ENCODE measurements around the gene DNAH11.
A peak's percentile ranks its signal among the peaks of the same experiment; 100 is the strongest.
"Not testable (repeated sequence)": the region's sequence is repeated elsewhere in the genome, so short reads cannot be mapped to it uniquely, and the experiment has no call there.

The DNAH11 gene

DNA sequence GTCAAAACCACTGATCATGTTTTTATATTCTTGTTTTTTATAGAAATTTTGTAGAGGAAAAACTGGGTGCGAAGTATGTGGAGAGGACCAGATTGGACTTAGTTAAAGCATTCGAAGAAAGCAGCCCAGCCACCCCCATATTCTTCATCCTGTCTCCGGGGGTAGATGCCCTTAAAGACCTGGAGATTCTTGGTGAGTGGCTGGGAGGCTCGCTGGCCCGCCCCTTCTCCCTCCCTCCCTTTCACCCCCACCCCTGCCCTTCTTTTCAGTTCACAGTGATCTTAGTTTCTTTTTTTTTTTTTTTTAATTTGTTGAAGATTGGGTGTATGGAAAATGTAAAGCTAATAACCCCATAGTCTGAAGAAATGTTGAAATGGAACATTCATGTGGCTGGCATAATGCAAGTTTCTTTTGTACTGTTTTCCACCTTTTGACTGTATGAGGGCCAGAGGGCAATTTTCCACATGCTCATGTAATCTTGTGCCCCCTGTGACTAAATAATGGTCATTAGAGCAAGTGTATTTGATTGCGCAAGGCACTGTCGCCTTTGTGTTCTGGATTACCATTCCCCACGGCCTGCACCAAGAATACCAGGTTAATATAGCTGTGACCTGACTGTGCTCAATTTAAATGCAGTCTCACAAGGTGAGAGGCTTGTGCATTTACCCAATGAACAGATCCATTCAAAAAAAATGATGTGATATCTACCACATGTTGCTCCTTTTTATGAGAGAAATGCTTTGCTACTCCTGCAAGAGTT lies 325.2 kb downstream of the DNAH11 start:
- H3K4me3 ChIP-seq (ENCODE audit: low read length), result no peak overlapping the region
- no peak for TF ChIP-seq ZNF274 (IDR thresholded peaks at IDR 0.05; ENCODE audit: low read depth, low read length)

- no peak for TF ChIP-seq ZNF274 (IDR thresholded peaks at IDR 0.05; ENCODE audit: low read depth, low read length)
- no peak overlapping the region for H3K4me3 ChIP-seq (ENCODE audit: low read length)
Observed at GRCh38 chr7:21868576-21868850, 325.7 kb downstream of the DNAH11 start.

DNA sequence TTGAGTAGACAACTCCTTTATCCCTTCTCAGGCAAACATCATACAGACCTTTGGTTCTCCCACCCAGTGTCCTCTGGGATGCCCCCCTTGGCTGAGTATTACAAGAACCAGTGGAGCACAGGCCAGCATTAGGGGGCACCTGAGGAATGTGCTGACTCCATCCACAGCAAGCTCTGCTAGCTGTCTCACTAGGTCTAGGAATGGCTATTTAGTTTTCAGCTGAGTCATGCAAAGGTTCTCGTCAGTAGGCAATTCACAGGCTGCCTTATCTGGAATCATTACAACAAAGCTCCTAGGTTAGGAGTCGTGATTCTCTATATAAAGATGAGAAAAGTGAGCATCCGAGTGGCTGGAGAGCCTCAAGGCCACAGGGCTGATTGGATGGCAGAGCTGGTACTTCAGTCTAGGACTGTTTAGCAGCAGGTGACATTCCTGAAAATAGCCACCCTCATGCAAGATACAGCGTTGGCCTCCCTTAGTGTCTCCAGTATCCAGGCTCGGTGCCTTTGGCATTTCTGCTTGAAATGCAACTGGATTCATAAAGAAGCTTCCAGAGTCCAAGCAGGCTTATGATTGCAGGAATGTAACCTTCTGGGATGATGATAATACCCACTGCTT lies 327.1 kb downstream of the DNAH11 start:
- H3K4me3 ChIP-seq (ENCODE audit: low read length), result no peak overlapping the region
- TF ChIP-seq ZNF274 (IDR thresholded peaks at IDR 0.05; ENCODE audit: low read depth, low read length), result no peak

- H3K4me3 ChIP-seq (ENCODE audit: low read length), result no peak overlapping the region
- no peak for TF ChIP-seq ZNF274 (IDR thresholded peaks at IDR 0.05; ENCODE audit: low read depth, low read length)
Observed at GRCh38 chr7:21883069-21883468, 340.2 kb downstream of the DNAH11 start.

GRCh38 chr7:21883501-21883900 lies 340.7 kb downstream of the DNAH11 start:
- not testable (repeated sequence) for H3K4me3 ChIP-seq (ENCODE audit: low read length)

GRCh38 chr7:21884496-21884895 lies 341.7 kb downstream of the DNAH11 start:
- TF ChIP-seq ZNF274 (IDR thresholded peaks at IDR 0.05; ENCODE audit: low read depth, low read length), result no peak
- H3K4me3 ChIP-seq (ENCODE audit: low read length), result no peak overlapping the region

- TF ChIP-seq ZNF274 (IDR thresholded peaks at IDR 0.05; ENCODE audit: low read depth, low read length), result no peak
- no peak overlapping the region for H3K4me3 ChIP-seq (ENCODE audit: low read length)
Observed at GRCh38 chr7:21886396-21886795, 343.6 kb downstream of the DNAH11 start.

GRCh38 chr7:21887353-21887752 lies 344.5 kb downstream of the DNAH11 start:
- TF ChIP-seq ZNF274 (IDR thresholded peaks at IDR 0.05; ENCODE audit: low read depth, low read length), result no peak
- H3K4me3 ChIP-seq (ENCODE audit: low read length), result no peak overlapping the region

DNA sequence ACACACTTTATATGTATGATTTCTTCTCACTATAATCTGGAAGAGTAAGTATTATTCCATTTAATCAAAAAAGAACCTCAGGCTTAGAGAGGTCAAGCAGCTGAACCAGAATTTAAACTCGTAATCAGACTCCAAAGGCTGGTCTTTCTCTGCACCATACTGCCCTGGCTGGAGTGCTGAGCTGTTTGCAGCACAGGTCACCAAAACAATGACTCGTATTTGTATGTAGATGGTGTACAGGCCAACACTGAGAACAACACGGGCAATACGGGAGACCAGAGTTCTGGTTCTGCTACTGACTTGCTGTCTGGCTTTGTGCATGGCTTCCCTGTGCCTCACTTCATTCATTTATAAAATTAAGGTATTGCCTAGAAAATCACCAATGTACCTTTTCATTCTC lies 344.9 kb downstream of the DNAH11 start:
- H3K4me3 ChIP-seq (ENCODE audit: low read length), result no peak overlapping the region
- TF ChIP-seq ZNF274 (IDR thresholded peaks at IDR 0.05; ENCODE audit: low read depth, low read length), result no peak

DNA sequence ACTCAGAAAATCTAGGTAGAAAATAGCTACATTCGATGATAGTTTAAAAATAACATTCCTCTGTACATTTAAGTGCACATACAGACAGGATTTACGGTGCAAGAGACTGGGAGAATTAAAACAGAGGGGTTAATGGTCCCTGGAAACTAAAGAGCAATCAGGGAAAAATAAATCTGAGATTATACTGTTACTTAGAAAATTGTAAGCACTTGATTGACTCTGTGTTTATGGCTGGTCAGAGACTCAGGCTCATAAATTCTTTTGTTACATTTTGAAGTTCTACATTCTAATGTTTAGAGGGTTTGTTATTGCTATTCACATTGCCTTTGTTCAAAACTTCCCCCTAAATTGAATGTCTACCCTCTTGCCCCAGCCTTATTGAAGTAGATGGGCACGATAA lies 348.5 kb downstream of the DNAH11 start:
- H3K4me3 ChIP-seq (ENCODE audit: low read length), result no peak overlapping the region
- no peak for TF ChIP-seq ZNF274 (IDR thresholded peaks at IDR 0.05; ENCODE audit: low read depth, low read length)

DNA sequence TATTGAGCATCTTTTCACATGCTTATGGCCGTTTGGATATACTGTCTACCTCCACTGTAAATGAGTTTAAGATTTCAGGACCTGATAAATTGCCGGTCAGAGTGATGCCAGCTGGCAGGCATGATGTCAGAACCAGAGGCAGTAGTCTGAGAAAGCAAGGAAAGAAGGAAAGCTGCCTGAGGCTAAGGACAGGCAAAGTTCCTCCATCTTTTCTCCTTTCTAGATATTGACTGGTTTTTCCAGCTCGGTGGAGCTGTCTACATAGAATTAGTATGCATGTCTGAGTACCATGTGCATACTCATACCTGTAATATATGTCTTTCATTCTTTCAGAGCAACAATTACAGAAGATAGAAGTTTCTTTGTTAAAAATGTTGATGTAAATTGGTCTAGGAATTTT lies 350.6 kb downstream of the DNAH11 start:
- TF ChIP-seq ZNF274 (IDR thresholded peaks at IDR 0.05; ENCODE audit: low read depth, low read length), result no peak
- H3K4me3 ChIP-seq (ENCODE audit: low read length), result no peak overlapping the region

- H3K4me3 ChIP-seq (ENCODE audit: low read length), result peak overlapping the region; percentile 30; the same call in 1 of the 2 replicates
- TF ChIP-seq ZNF274 (IDR thresholded peaks at IDR 0.05; ENCODE audit: low read depth, low read length), result no peak
Observed at GRCh38 chr7:21898265-21898930, 355.6 kb downstream of the DNAH11 start.

- no peak for TF ChIP-seq ZNF274 (IDR thresholded peaks at IDR 0.05; ENCODE audit: low read depth, low read length)
- no peak overlapping the region for H3K4me3 ChIP-seq (ENCODE audit: low read length)
Observed at GRCh38 chr7:21902240-21902639, 359.4 kb downstream of the DNAH11 start.

- H3K4me3 ChIP-seq (ENCODE audit: low read length), result no peak overlapping the region
- TF ChIP-seq ZNF274 (IDR thresholded peaks at IDR 0.05; ENCODE audit: low read depth, low read length), result no peak
Observed at GRCh38 chr7:21903020-21903786, 360.4 kb downstream of the DNAH11 start.

DNA sequence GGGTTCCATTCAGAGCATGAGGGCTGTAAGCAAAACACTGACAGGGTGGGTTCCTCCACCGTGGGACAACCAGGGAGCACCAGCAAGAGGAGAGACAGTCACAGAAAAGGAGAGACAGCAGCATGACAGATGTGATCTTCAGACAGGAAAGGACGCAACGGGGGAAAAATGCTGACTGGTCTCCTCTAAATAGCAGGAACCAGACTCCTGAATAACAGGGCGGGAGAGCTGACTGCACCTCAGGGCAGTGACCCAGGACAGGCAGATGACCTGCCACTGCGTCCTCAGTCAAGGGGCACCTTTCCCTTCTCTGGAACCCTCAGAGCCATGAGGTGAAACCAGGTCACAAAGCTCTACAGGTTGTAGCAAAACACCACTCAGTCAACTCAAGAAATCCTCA lies 365.9 kb downstream of the DNAH11 start:
- TF ChIP-seq ZNF274 (IDR thresholded peaks at IDR 0.05; ENCODE audit: low read depth, low read length), result no peak

More for the DNA sequence above, 365.9 kb downstream of the DNAH11 start:
- H3K4me3 ChIP-seq (ENCODE audit: low read length), result no peak overlapping the region
